ENCODE results near the gene NAT8L. TPM values are rescaled to one million over a fixed set of nuclear protein-coding genes. Genes with fewer than 3 reads are reported as not detected.

NAT8L gene
- total RNA-seq, 2 donors from 2014 or later = 0.41 to 36.4 TPM

- no peaks in the 10 kb centered on the region for H3K9me3 ChIP-seq
- H3K36me3 ChIP-seq = no peaks in the 10 kb centered on the region
- TF ChIP-seq POLR2AphosphoS5 (IDR thresholded peaks at IDR 0.05) = no peak
- TF ChIP-seq POLR2A (IDR thresholded peaks at IDR 0.05) = no peak
- TF ChIP-seq CTCF (IDR thresholded peaks at IDR 0.05) = no peak
- WGBS = 7% methylated on average over 30 of the region's 91 CpGs
- no peak for DNase-seq (ENCODE audit: low spot score)
- peaks cover 10% of the 10 kb centered on the region for H3K27me3 ChIP-seq (replicated peaks; ENCODE audit: insufficient read depth)
- H3K27ac ChIP-seq = no peak overlapping the region
- H3K4me1 ChIP-seq (replicated peaks) = peaks cover 6% of the 10 kb centered on the region
- peak overlapping the region; percentile 55 to 56 for H3K4me3 ChIP-seq
- intact Hi-C loops (cut with DNase I) = no loop called here
Measured at GRCh38 chr4:2040391-2041238, 18.5 kb upstream of the NAT8L start.

GRCh38 chr4:2041239-2042130 lies 17.6 kb upstream of the NAT8L start:
- no peaks in the 10 kb centered on the region for H3K9me3 ChIP-seq
- no peak for DNase-seq (ENCODE audit: low spot score)
- H3K27ac ChIP-seq = no peak overlapping the region
- 1% methylated on average over 87 of the region's 94 CpGs for WGBS
- peaks cover 6% of the 10 kb centered on the region for H3K4me1 ChIP-seq (replicated peaks)
- H3K27me3 ChIP-seq (replicated peaks; ENCODE audit: insufficient read depth) = peaks cover 12% of the 10 kb centered on the region
- intact Hi-C loops (cut with DNase I) = no loop called here
- TF ChIP-seq POLR2AphosphoS5 (IDR thresholded peaks at IDR 0.05) (no peak), POLR2A (IDR thresholded peaks at IDR 0.05) (no peak), CTCF (IDR thresholded peaks at IDR 0.05) (no peak)
- no peaks in the 10 kb centered on the region for H3K36me3 ChIP-seq
- peak overlapping the region; percentile 55 to 56 for H3K4me3 ChIP-seq

GRCh38 chr4:2042204-2042946 lies 16.8 kb upstream of the NAT8L start:
- H3K4me3 ChIP-seq = peak overlapping the region; percentile 55 to 56
- H3K9me3 ChIP-seq = no peaks in the 10 kb centered on the region
- H3K4me1 ChIP-seq (replicated peaks) = peaks cover 6% of the 10 kb centered on the region
- no peaks in the 10 kb centered on the region for H3K36me3 ChIP-seq
- 8% methylated on average over 13 of the region's 80 CpGs for WGBS
- H3K27me3 ChIP-seq (replicated peaks; ENCODE audit: insufficient read depth) = peaks cover 19% of the 10 kb centered on the region
- intact Hi-C loops (cut with DNase I) = no loop called here
- TF ChIP-seq CTCF (IDR thresholded peaks at IDR 0.05) (no peak), POLR2A (IDR thresholded peaks at IDR 0.05) (no peak), POLR2AphosphoS5 (IDR thresholded peaks at IDR 0.05) (no peak)
- no peak overlapping the region for H3K27ac ChIP-seq
- no peak for DNase-seq (ENCODE audit: low spot score)

GRCh38 chr4:2042947-2043395 lies 16.2 kb upstream of the NAT8L start:
- WGBS = 87% methylated on average over 8 of the region's 8 CpGs

More at GRCh38 chr4:2042947-2043395, 16.2 kb upstream of the NAT8L start:
- no peak for TF ChIP-seq POLR2A (IDR thresholded peaks at IDR 0.05)
- TF ChIP-seq CTCF (IDR thresholded peaks at IDR 0.05) = no peak
- no peak for TF ChIP-seq POLR2AphosphoS5 (IDR thresholded peaks at IDR 0.05)
- peaks cover 23% of the 10 kb centered on the region for H3K27me3 ChIP-seq (replicated peaks; ENCODE audit: insufficient read depth)
- intact Hi-C loops (cut with DNase I) = no loop called here
- H3K4me3 ChIP-seq = no peak overlapping the region
- no peak overlapping the region for H3K27ac ChIP-seq
- H3K9me3 ChIP-seq = no peaks in the 10 kb centered on the region
- DNase-seq (ENCODE audit: low spot score) = no peak
- H3K4me1 ChIP-seq (replicated peaks) = peaks cover 6% of the 10 kb centered on the region
- H3K36me3 ChIP-seq = no peaks in the 10 kb centered on the region
